Activated CD8-positive, alpha-beta memory T cell treated with anti-CD3 and anti-CD28 coated beads, Interleukin-2, amount 50 U/mL, for 24 hours (primary cell): ENCODE data around the gene LIPC.
A peak's percentile ranks its signal among the peaks of the same experiment; 100 is the strongest.

Experiments
- DNase-seq: peaks from one replicate; pipeline ENCODE4 v3.0.0-alpha.2; 2020; ENCODE audit errors: extremely low read depth

The LIPC gene

GRCh38 chr15:58431221-58432149 is at the start of gene LIPC:
Gene LIPC (plus strand): TSS chr15:58431991. CDS start chr15:58432033, 42 bp downstream.
- DNase-seq: no peak

GRCh38 chr15:58383876-58384275 is 47.9 kb upstream of the LIPC start:
- DNase-seq: peak; percentile 8

GRCh38 chr15:58384667-58385066 is 47.1 kb upstream of the LIPC start:
- no peak for DNase-seq

GRCh38 chr15:58386081-58386480 is 45.7 kb upstream of the LIPC start:
- DNase-seq: no peak

- DNase-seq: no peak
Observed at GRCh38 chr15:58386641-58387040, 45.1 kb upstream of the LIPC start.

GRCh38 chr15:58387130-58387529 is 44.7 kb upstream of the LIPC start:
- no peak for DNase-seq

- no peak for DNase-seq
Observed at GRCh38 chr15:58388211-58388610, 43.6 kb upstream of the LIPC start.

GRCh38 chr15:58390118-58390517 is 41.7 kb upstream of the LIPC start:
- no peak for DNase-seq

- DNase-seq: no peak
Observed at GRCh38 chr15:58390655-58391054, 41.1 kb upstream of the LIPC start.

GRCh38 chr15:58391088-58391487 is 40.7 kb upstream of the LIPC start:
- DNase-seq: no peak

GRCh38 chr15:58392141-58392540 is 39.6 kb upstream of the LIPC start:
- DNase-seq: no peak

GRCh38 chr15:58392611-58393161 is 39.1 kb upstream of the LIPC start:
- no peak for DNase-seq

- DNase-seq: no peak
Observed at GRCh38 chr15:58393241-58393662, 38.5 kb upstream of the LIPC start.

- no peak for DNase-seq
Observed at GRCh38 chr15:58396181-58396580, 35.6 kb upstream of the LIPC start.

- DNase-seq: no peak
Observed at GRCh38 chr15:58398071-58398470, 33.7 kb upstream of the LIPC start.

GRCh38 chr15:58398643-58399042 is 33.1 kb upstream of the LIPC start:
- no peak for DNase-seq

GRCh38 chr15:58399739-58400138 is 32.1 kb upstream of the LIPC start:
- no peak for DNase-seq

GRCh38 chr15:58401276-58401675 is 30.5 kb upstream of the LIPC start:
- no peak for DNase-seq

- no peak for DNase-seq
Observed at GRCh38 chr15:58401991-58402649, 29.7 kb upstream of the LIPC start.

- DNase-seq: no peak
Observed at GRCh38 chr15:58403581-58403980, 28.2 kb upstream of the LIPC start.

- no peak for DNase-seq
Observed at GRCh38 chr15:58404020-58404419, 27.8 kb upstream of the LIPC start.

GRCh38 chr15:58404722-58405121 is 27.1 kb upstream of the LIPC start:
- no peak for DNase-seq

GRCh38 chr15:58405865-58406264 is 25.9 kb upstream of the LIPC start:
- DNase-seq: no peak
